HG02759 (cell line): ENCODE data around the gene THRA.

Experiments used
- ATAC-seq: cut with Tn5 transposase; IDR thresholded peaks from one replicate; pipeline ENCODE4 v1.9.1; 2021; ENCODE audit warnings: mild to moderate bottlenecking, moderate library complexity; ENCODE audit not compliant: unreplicated experiment

The THRA gene

GRCh38 chr17:40025991-40026815 is 36.6 kb upstream of the THRA start:
- ATAC-seq = no peak

- peak; percentile 62 for ATAC-seq
Observed at GRCh38 chr17:40026816-40027613, 35.8 kb upstream of the THRA start.

GRCh38 chr17:40027614-40028012 is 35.2 kb upstream of the THRA start:
- ATAC-seq = no peak

- no peak for ATAC-seq
Observed at GRCh38 chr17:40028595-40028994, 34.2 kb upstream of the THRA start.

GRCh38 chr17:40031706-40032105 is 31.1 kb upstream of the THRA start:
- no peak for ATAC-seq

- ATAC-seq = no peak
Observed at GRCh38 chr17:40032322-40033320, 30.1 kb upstream of the THRA start.

GRCh38 chr17:40033339-40033738 is 29.4 kb upstream of the THRA start:
- ATAC-seq = no peak

GRCh38 chr17:40034426-40035161 is 28.2 kb upstream of the THRA start:
- no peak for ATAC-seq

- no peak for ATAC-seq
Observed at GRCh38 chr17:40035162-40035559, 27.6 kb upstream of the THRA start.

GRCh38 chr17:40038882-40039513 is 23.8 kb upstream of the THRA start:
- ATAC-seq = no peak

- no peak for ATAC-seq
Observed at GRCh38 chr17:40041196-40041595, 21.6 kb upstream of the THRA start.

GRCh38 chr17:40056379-40057015 is 6.3 kb upstream of the THRA start:
- ATAC-seq = no peak

- ATAC-seq = no peak
Observed at GRCh38 chr17:40058186-40058784, 4.5 kb upstream of the THRA start.

- ATAC-seq = no peak
Observed at GRCh38 chr17:40058865-40059264, 3.9 kb upstream of the THRA start.

GRCh38 chr17:40059729-40060475 is 2.9 kb upstream of the THRA start:
- no peak for ATAC-seq

GRCh38 chr17:40060887-40061608 is 1.7 kb upstream of the THRA start:
- ATAC-seq = no peak

GRCh38 chr17:40061609-40062038 is 1.1 kb upstream of the THRA start:
- no peak for ATAC-seq
